Kidney (tissue), 22 donors: Measurements from ENCODE around the gene CD2BP2. TPM values are rescaled to one million over a fixed set of nuclear protein-coding genes. Genes with fewer than 3 reads are reported as not detected.
A peak's percentile ranks its signal among the peaks of the same experiment; 100 is the strongest.

Experiments used
- DNase-seq, 5 donors: peaks; one replicate each; pipeline ENCODE4 v3.0.0-alpha.2; 2013 to 2020
- FAIRE-seq: peaks from 2 replicates; lab custom pipeline; 2012; peaks lifted over from hg19 to GRCh38; lab: Jason Lieb, UNC
- H3K27ac ChIP-seq, 2 donors: one replicate each; pipeline ENCODE4 v1.7.0; 2013; ENCODE audit warnings: low read depth in 2 of 2, low read length in 2 of 2, inconsistent platforms in 1 of 2
- H3K27me3 ChIP-seq: one replicate; pipeline ENCODE4 v1.7.1; 2013; ENCODE audit warnings: low read length, inconsistent platforms; ENCODE audit not compliant: control insufficient read depth, insufficient read depth
- H3K36me3 ChIP-seq, 3 donors: one replicate each; pipeline versions ENCODE4 v1.7.0 to v1.7.1; 2013; ENCODE audit warnings: low read length in 3 of 3, control low read depth in 1 of 3, inconsistent platforms in 1 of 3; ENCODE audit not compliant: insufficient read depth in 3 of 3, control insufficient read depth in 2 of 3
- H3K4me1 ChIP-seq, 3 donors: one replicate each; pipeline versions ENCODE4 v1.7.0 to v1.7.1; 2013; ENCODE audit warnings: low read length in 3 of 3, inconsistent platforms in 1 of 3, low read depth in 1 of 3; ENCODE audit not compliant: control insufficient read depth in 2 of 3, insufficient read depth in 2 of 3
- H3K4me3 ChIP-seq, 3 donors: one replicate each; pipeline versions ENCODE4 v1.7.0 to v1.8.1; 2013; ENCODE audit warnings: low read length in 3 of 3, control low read depth in 1 of 3, inconsistent platforms in 1 of 3
- H3K9ac ChIP-seq, 3 donors: one replicate each; pipeline versions ENCODE4 v1.7.0 to v1.7.1; 2013; ENCODE audit warnings: low read length in 3 of 3, control low read depth in 1 of 3, inconsistent platforms in 1 of 3
- H3K9me3 ChIP-seq, 3 donors: one replicate each; pipeline versions ENCODE4 v1.7.0 to v1.7.1; 2013; ENCODE audit warnings: low read length in 3 of 3, control low read depth in 1 of 3, inconsistent platforms in 1 of 3; ENCODE audit not compliant: control insufficient read depth in 2 of 3, insufficient read depth in 1 of 3
- intact Hi-C: fragments of 100-400 bp; cut with DNase I; formaldehyde crosslinking; loops from one replicate; pipeline ENCODE4 v1.11.1; 2022
- long read RNA-seq, 10 donors: library from polyadenylated mRNA in 1 of 10; unstranded in 1 of 10; transcript quantifications; one replicate each; pipeline ENCODE4 v2.0.0 and lab custom pipeline, GENCODE V29; 2021 to 2026
- polyA plus RNA-seq: library from polyadenylated mRNA; stranded (reverse); fragments of 350-450 nt; fragmentation: Illumina TruSeq; extraction: RNeasy Lipid Tissue Mini Kit (QIAGEN cat#74804); gene quantifications from one replicate; pipeline ENCODE4 v1.2.3, GENCODE V29; 2014; ENCODE audit warnings: low read depth, low replicate concordance; ENCODE audit not compliant: insufficient read depth
- total RNA-seq: library from RNA; stranded (reverse); fragmentation: NEBNext Ultra II Directional; extraction: Animal tissue kit (Norgen Biotek cat#: 25700); gene quantifications from one replicate; pipeline ENCODE4 v1.2.1, GENCODE V29; 2021
- TF ChIP-seq, protein P1 (sequence below): IDR thresholded peaks from 3 replicates; pipeline ENCODE4 v1.5.1; 2012; ENCODE audit warnings: mild to moderate bottlenecking, moderate library complexity, borderline replicate concordance; ENCODE audit not compliant: insufficient read depth; ENCODE audit errors: extremely low read depth
- donor health status: control.
- donor health status: control.
- donor health status: control.
- donor health status: control.
- donor health status: control.
- donor health status: DM: yes; HTN: yes; CAD: no.
- donor health status: Normal renal cell carcinoma (clear cell type).

CD2BP2 gene
- total RNA-seq (68.1 TPM), polyA plus RNA-seq (61.8 TPM)
- long read RNA-seq, donor 1, transcript CD2BP2-201 (7 exons, 3,421 nt) = major isoform, 23 of 26 reads
- long read RNA-seq, donor 1, partial matches to known transcripts = 0 of 26 reads
- long read RNA-seq, donor 1, other reads (novel, unspliced or antisense) = 0 of 26 reads
- long read RNA-seq, donor 2, transcript CD2BP2-201 (7 exons, 3,421 nt) = major isoform, 18 of 23 reads
- long read RNA-seq, donor 2, partial matches to known transcripts = 0 of 23 reads
- long read RNA-seq, donor 2, other reads (novel, unspliced or antisense) = 0 of 23 reads
- long read RNA-seq, donor 3, transcript CD2BP2-201 (7 exons, 3,421 nt) = major isoform, 26 of 37 reads
- long read RNA-seq, donor 3, partial matches to known transcripts = 7 of 37 reads
- long read RNA-seq, donor 3, other reads (novel, unspliced or antisense) = 0 of 37 reads
- long read RNA-seq, donor 4, transcript CD2BP2-201 (7 exons, 3,421 nt) = major isoform, 17 of 19 reads
- long read RNA-seq, donor 4, partial matches to known transcripts = 0 of 19 reads
- long read RNA-seq, donor 4, other reads (novel, unspliced or antisense) = 0 of 19 reads
- long read RNA-seq, donor 5 = 0 reads
- long read RNA-seq, donor 6, transcript CD2BP2-201 (7 exons, 3,421 nt) = major isoform, 28 of 39 reads
- long read RNA-seq, donor 6, partial matches to known transcripts = 8 of 39 reads
- long read RNA-seq, donor 6, other reads (novel, unspliced or antisense) = 0 of 39 reads
- long read RNA-seq, donor 7, transcript CD2BP2-201 (7 exons, 3,421 nt) = major isoform, 64 of 111 reads
- long read RNA-seq, donor 7, partial matches to known transcripts = 28 of 111 reads
- long read RNA-seq, donor 7, other reads (novel, unspliced or antisense) = 15 of 111 reads
- long read RNA-seq, donor 8, transcript CD2BP2-201 (7 exons, 3,421 nt) = major isoform, 18 of 24 reads
- long read RNA-seq, donor 8, partial matches to known transcripts = 0 of 24 reads
- long read RNA-seq, donor 8, other reads (novel, unspliced or antisense) = 0 of 24 reads
- long read RNA-seq, donor 9, transcript CD2BP2-201 (7 exons, 3,421 nt) = major isoform, 14 of 26 reads
- long read RNA-seq, donor 9, partial matches to known transcripts = 5 of 26 reads
- long read RNA-seq, donor 9, other reads (novel, unspliced or antisense) = 0 of 26 reads
- long read RNA-seq, donor 10, transcript CD2BP2-201 (7 exons, 3,421 nt) = major isoform, 21 of 28 reads
- long read RNA-seq, donor 10, partial matches to known transcripts = 5 of 28 reads
- long read RNA-seq, donor 10, other reads (novel, unspliced or antisense) = 0 of 28 reads

DNA sequence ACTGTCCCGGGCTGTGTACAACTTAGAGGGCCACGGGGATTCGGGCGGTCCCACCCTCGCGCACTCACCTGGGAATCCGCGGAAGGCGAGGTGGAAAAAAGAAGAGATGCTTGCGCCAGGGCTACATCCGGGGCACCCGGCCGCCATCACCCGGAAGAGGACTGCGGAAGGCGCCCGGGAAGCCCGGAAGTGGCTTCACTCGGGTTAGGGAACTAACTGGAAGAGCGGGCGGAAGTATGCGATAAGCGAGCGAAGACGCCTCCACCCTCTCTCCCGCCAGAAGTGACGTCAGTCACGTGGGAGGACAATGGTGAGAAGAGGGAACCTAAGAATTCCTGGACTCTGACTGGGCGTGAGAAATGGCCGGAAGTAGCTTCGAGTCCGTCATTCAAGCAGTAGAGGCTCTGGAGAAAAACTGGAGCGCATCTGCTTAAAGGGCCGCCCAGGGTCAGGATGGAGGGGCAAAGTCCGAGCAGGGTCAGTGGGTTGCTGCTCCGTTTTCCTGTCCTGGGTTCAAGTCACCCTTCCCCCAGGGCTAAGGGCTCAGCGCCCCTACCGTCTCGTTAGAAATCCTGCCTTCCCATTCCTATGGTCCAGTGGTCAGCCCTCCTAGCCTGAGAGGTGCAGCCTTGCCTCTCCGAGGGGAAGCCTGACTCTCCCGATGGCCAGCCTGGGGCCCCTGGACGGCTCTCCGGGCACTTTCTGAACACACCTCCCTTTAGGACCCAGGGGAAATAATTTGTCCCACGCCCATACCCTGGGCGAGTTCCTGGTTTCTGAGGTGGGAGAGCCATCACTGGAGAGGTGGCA, at the start of gene CD2BP2:
TSS of gene CD2BP2 (minus strand) at position 165 of the 810 bp plus-strand sequence. CDS start 627 bp downstream, outside the sequence.
- peak within 1 kb of the TSS; percentile 74 to 97 (median 97) for H3K4me3 ChIP-seq
- H3K9ac ChIP-seq = peak within 1 kb of the TSS; percentile 80 to 99 (median 91)
- TF ChIP-seq, protein P1, sequence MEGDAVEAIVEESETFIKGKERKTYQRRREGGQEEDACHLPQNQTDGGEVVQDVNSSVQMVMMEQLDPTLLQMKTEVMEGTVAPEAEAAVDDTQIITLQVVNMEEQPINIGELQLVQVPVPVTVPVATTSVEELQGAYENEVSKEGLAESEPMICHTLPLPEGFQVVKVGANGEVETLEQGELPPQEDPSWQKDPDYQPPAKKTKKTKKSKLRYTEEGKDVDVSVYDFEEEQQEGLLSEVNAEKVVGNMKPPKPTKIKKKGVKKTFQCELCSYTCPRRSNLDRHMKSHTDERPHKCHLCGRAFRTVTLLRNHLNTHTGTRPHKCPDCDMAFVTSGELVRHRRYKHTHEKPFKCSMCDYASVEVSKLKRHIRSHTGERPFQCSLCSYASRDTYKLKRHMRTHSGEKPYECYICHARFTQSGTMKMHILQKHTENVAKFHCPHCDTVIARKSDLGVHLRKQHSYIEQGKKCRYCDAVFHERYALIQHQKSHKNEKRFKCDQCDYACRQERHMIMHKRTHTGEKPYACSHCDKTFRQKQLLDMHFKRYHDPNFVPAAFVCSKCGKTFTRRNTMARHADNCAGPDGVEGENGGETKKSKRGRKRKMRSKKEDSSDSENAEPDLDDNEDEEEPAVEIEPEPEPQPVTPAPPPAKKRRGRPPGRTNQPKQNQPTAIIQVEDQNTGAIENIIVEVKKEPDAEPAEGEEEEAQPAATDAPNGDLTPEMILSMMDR = no peak
- H3K27ac ChIP-seq = peak within 1 kb of the TSS; percentile 98
- peaks cover 0 to 35% (median 25%) of the 10 kb centered on the region in 3 donors for H3K4me1 ChIP-seq
- DNase-seq (peak; percentile 97 to 100 (median 99)), FAIRE-seq (peak; percentile 96)
- intact Hi-C loops = no loop called here
- H3K9me3 ChIP-seq = no peaks in the 10 kb centered on the region
- no peaks in the 10 kb centered on the region for H3K27me3 ChIP-seq
- H3K36me3 ChIP-seq = peaks cover 2 to 34% (median 15%) of the 10 kb centered on the region in 3 donors

- no peak for FAIRE-seq
- no peak for DNase-seq
- intact Hi-C loops = no loop called here
Observed at GRCh38 chr16:30401768-30402425, 46.8 kb upstream of the CD2BP2 start.

More at GRCh38 chr16:30401768-30402425, 46.8 kb upstream of the CD2BP2 start:
- TF ChIP-seq, protein P1 = no peak
- H3K9me3 ChIP-seq = no peaks in the 10 kb centered on the region
- no peak overlapping the region for H3K9ac ChIP-seq
- no peaks in the 10 kb centered on the region for H3K27me3 ChIP-seq
- H3K4me1 ChIP-seq = peaks cover 0 to 2% (median 0%) of the 10 kb centered on the region in 3 donors
- no peak overlapping the region for H3K27ac ChIP-seq
- peaks cover 0 to 3% (median 0%) of the 10 kb centered on the region in 3 donors for H3K36me3 ChIP-seq
- no peak overlapping the region for H3K4me3 ChIP-seq
